WERI-Rb-1 (cell line): ENCODE results near the gene RETREG3.
"Not testable (repeated sequence)": the region's sequence is repeated elsewhere in the genome, so short reads cannot be mapped to it uniquely, and the experiment has no call there.

Source experiments
- DNase-seq: peaks from one replicate; pipeline ENCODE4 v3.0.0-alpha.2; 2020
- H3K27ac ChIP-seq: fragments of 250-450 bp; sonication (Bioruptor Pico); 2 replicates; pipeline ENCODE4 v1.5.1; 2020; ENCODE audit warnings: mild to moderate bottlenecking, moderate library complexity
- H3K27me3 ChIP-seq: fragments of 250-450 bp; sonication (Bioruptor Pico); 2 replicates; pipeline ENCODE4 v1.5.1; 2021; ENCODE audit warnings: mild to moderate bottlenecking, low read depth, moderate library complexity; ENCODE audit not compliant: insufficient read depth, severe bottlenecking
- H3K36me3 ChIP-seq: fragments of 250-450 bp; sonication (Bioruptor Pico); 2 replicates; pipeline ENCODE4 v1.5.1; 2020; ENCODE audit warnings: mild to moderate bottlenecking, moderate library complexity
- H3K4me3 ChIP-seq: 2 replicates; pipeline ENCODE4 v1.5.1; 2011; ENCODE audit warnings: low read depth, mild to moderate bottlenecking, control low read depth, low read length
- H3K9me3 ChIP-seq: fragments of 250-450 bp; sonication (Bioruptor Pico); 2 replicates; pipeline ENCODE4 v1.5.1; 2021; ENCODE audit warnings: mild to moderate bottlenecking, moderate library complexity; ENCODE audit not compliant: severe bottlenecking
- CTCF ChIP-seq: IDR thresholded peaks from 2 replicates; pipeline ENCODE4 v1.5.1; 2011; ENCODE audit warnings: low read depth, mild to moderate bottlenecking, control low read depth, inconsistent platforms, low read length

Gene RETREG3

GRCh38 chr17:42555961-42556617 is 53.1 kb downstream of the RETREG3 start:
- H3K9me3 ChIP-seq, H3K27ac ChIP-seq, H3K27me3 ChIP-seq, H3K4me3 ChIP-seq: not testable (repeated sequence)
- peaks cover 14% of the 10 kb centered on the region for H3K36me3 ChIP-seq
- peak; percentile 18; the same call in 1 of the 2 replicates for TF ChIP-seq CTCF
- peak; percentile 92 for DNase-seq

- peaks cover 14% of the 10 kb centered on the region for H3K36me3 ChIP-seq
- TF ChIP-seq CTCF = no peak
- no peaks in the 10 kb centered on the region for H3K27me3 ChIP-seq
- no peak for DNase-seq
- H3K9me3 ChIP-seq = no peaks in the 10 kb centered on the region
- peak overlapping the region; percentile 91 for H3K27ac ChIP-seq
- H3K4me3 ChIP-seq = peak overlapping the region; percentile 83
Observed at GRCh38 chr17:42555122-42555622, 54.0 kb downstream of the RETREG3 start.

- peak; percentile 96 for DNase-seq
- Histone ChIP-seq H3K36me3 (peaks cover 14% of the 10 kb centered on the region), H3K27ac (peak overlapping the region; percentile 91), H3K4me3 (peak overlapping the region; percentile 83), H3K9me3 (no peaks in the 10 kb centered on the region), H3K27me3 (no peaks in the 10 kb centered on the region)
- 0 out of 2 replicates have a peak, but pooled peaks have one; percentile 14 for TF ChIP-seq CTCF
Observed at GRCh38 chr17:42554250-42555121, 54.7 kb downstream of the RETREG3 start.

GRCh38 chr17:42553866-42554249 is 55.3 kb downstream of the RETREG3 start:
- H3K27ac ChIP-seq = peak overlapping the region; percentile 91
- no peak for DNase-seq
- H3K9me3 ChIP-seq = no peaks in the 10 kb centered on the region
- no peak for TF ChIP-seq CTCF
- no peaks in the 10 kb centered on the region for H3K27me3 ChIP-seq
- H3K36me3 ChIP-seq = peaks cover 14% of the 10 kb centered on the region
- H3K4me3 ChIP-seq = peak overlapping the region; percentile 83

- Histone ChIP-seq H3K4me3 (no peak overlapping the region), H3K36me3 (peaks cover 14% of the 10 kb centered on the region), H3K27me3 (no peaks in the 10 kb centered on the region), H3K27ac (no peak overlapping the region), H3K9me3 (no peaks in the 10 kb centered on the region)
- TF ChIP-seq CTCF = no peak
- no peak for DNase-seq
Observed at GRCh38 chr17:42553161-42553818, 55.9 kb downstream of the RETREG3 start.

- peaks cover 14% of the 10 kb centered on the region for H3K36me3 ChIP-seq
- H3K9me3 ChIP-seq, H3K4me3 ChIP-seq, H3K27me3 ChIP-seq, DNase-seq: not testable (repeated sequence)
- 0 out of 2 replicates have a peak within 1 kb of the TSS, but pooled peaks have one; percentile 7 for H3K27ac ChIP-seq
Observed at GRCh38 chr17:42552736-42553135, 56.4 kb downstream of the RETREG3 start, which contains the start of gene HSD17B1. HSD17B1 (plus strand) TSS chr17:42552923; CDS start chr17:42552934, 11 bp downstream.
